Measurements from ENCODE around the gene FLOT2. TPM values are rescaled to one million over a fixed set of nuclear protein-coding genes. Genes with fewer than 3 reads are reported as not detected.
"Not testable (repeated sequence)": the region's sequence is repeated elsewhere in the genome, so short reads cannot be mapped to it uniquely, and the experiment has no call there.

FLOT2 gene
- total and polyA plus RNA-seq, 2 of the 8 experiments (the other 6 are each of a cell fraction or from before 2014, with no cell fraction given): 116 to 189 TPM

GRCh38 chr17:28848667-28849066, 48.9 kb downstream of the FLOT2 start:
- H3K9me3 ChIP-seq (ENCODE audit: insufficient read depth in 2 of 2, low read depth in 1 of 2, low read length in 1 of 2); H3K9ac ChIP-seq (replicated peaks in 1 of 4; ENCODE audit: extremely low read depth in 1 of 4, low read depth in 3 of 4, low read length in 3 of 4); H2AK5ac ChIP-seq (ENCODE audit: low read depth, low read length); H3K23me2 ChIP-seq (ENCODE audit: low read depth, low read length); H3K79me2 ChIP-seq (ENCODE audit: control insufficient read depth in 1 of 2, insufficient read depth in 2 of 2, low read length in 2 of 2); H3K4me3 ChIP-seq (ENCODE audit: extremely low read depth in 1 of 4, insufficient read depth in 2 of 4, low read depth in 3 of 4, low read length in 4 of 4); H3K18ac ChIP-seq (ENCODE audit: extremely low read depth, low read length); H3K56ac ChIP-seq (replicated peaks; ENCODE audit: insufficient read length, low read depth, low read length); H3K4ac ChIP-seq (replicated peaks; ENCODE audit: insufficient read length, low read depth, low read length); H2BK20ac ChIP-seq (ENCODE audit: low read length); H2BK15ac ChIP-seq (ENCODE audit: low read length); H3K36me3 ChIP-seq (ENCODE audit: control insufficient read depth in 2 of 4, insufficient read depth in 4 of 4, low read length in 3 of 4); H3K4me1 ChIP-seq (replicated peaks in 1 of 4; ENCODE audit: control insufficient read depth in 3 of 4, insufficient read depth in 4 of 4, low read length in 3 of 4); H3K4me2 ChIP-seq (ENCODE audit: insufficient read depth in 1 of 2, low read depth in 2 of 2, low read length in 2 of 2); H4K5ac ChIP-seq (ENCODE audit: insufficient read length, low read depth, low read length); H3K27ac ChIP-seq (ENCODE audit: low read depth, low read length); H3K23ac ChIP-seq (ENCODE audit: insufficient read length); H2AFZ ChIP-seq (ENCODE audit: low read length); H4K20me1 ChIP-seq (replicated peaks in 1 of 2; ENCODE audit: control insufficient read depth in 1 of 2, insufficient read depth in 2 of 2, low read length in 2 of 2); H2BK12ac ChIP-seq (ENCODE audit: low read depth, low read length); FAIRE-seq; H2BK5ac ChIP-seq (ENCODE audit: low read depth, low read length); H3K14ac ChIP-seq (ENCODE audit: insufficient read length); H3K79me1 ChIP-seq (ENCODE audit: low read depth, low read length); H4K8ac ChIP-seq (ENCODE audit: extremely low read depth, insufficient read depth, low read length); H3K27me3 ChIP-seq (replicated peaks in 1 of 4; ENCODE audit: control insufficient read depth in 3 of 4, extremely low read depth in 1 of 4, insufficient read depth in 3 of 4, low read length in 3 of 4); H4K91ac ChIP-seq (replicated peaks; ENCODE audit: insufficient read length, low read length); H2BK120ac ChIP-seq (replicated peaks; ENCODE audit: low read depth, low read length): not testable (repeated sequence)
- peak; percentile 28 to 48; a peak in 3 of 4 replicates for TF ChIP-seq RAD21 (IDR thresholded peaks at IDR 0.05 in 1 of 2, conservative IDR thresholded peaks at IDR 0.05 in 1 of 2; ENCODE audit: low read depth in 2 of 2, low read length in 2 of 2)
- TF ChIP-seq, protein P1, sequence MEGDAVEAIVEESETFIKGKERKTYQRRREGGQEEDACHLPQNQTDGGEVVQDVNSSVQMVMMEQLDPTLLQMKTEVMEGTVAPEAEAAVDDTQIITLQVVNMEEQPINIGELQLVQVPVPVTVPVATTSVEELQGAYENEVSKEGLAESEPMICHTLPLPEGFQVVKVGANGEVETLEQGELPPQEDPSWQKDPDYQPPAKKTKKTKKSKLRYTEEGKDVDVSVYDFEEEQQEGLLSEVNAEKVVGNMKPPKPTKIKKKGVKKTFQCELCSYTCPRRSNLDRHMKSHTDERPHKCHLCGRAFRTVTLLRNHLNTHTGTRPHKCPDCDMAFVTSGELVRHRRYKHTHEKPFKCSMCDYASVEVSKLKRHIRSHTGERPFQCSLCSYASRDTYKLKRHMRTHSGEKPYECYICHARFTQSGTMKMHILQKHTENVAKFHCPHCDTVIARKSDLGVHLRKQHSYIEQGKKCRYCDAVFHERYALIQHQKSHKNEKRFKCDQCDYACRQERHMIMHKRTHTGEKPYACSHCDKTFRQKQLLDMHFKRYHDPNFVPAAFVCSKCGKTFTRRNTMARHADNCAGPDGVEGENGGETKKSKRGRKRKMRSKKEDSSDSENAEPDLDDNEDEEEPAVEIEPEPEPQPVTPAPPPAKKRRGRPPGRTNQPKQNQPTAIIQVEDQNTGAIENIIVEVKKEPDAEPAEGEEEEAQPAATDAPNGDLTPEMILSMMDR (IDR thresholded peaks at IDR 0.05; ENCODE audit: control extremely low read depth in 1 of 3, insufficient read depth in 1 of 3, low read depth in 1 of 3, low read length in 3 of 3): peak; percentile 55 to 58 (median 56)
- ChIA-PET CTCF (ENCODE audit: partially characterized antibody) (interaction anchor here (0.6 to 5.3 kb wide), 43 partner anchors 9 to 148 kb away, joined by 3 to 34 read pairs (median 5); partner anchors contain the start of genes FLOT2 and NEK8), POLR2A (ENCODE audit: partially characterized antibody) (interaction anchor here (0.6 to 1.3 kb wide), 7 partner anchors 14 to 183 kb away, joined by 3 to 4 read pairs (median 3); partner anchors contain the start of gene FLOT2)
- peak in 1 of 2 experiments; percentile 76 for DNase-seq (ENCODE audit: low read depth in 1 of 2, low spot score in 2 of 2)
- WGBS, 2 experiments (ENCODE audit: extremely low coverage in 1 of 2, insufficient coverage in 1 of 2, insufficient read length in 1 of 2, insufficient replicate concordance in 2 of 2, low coverage in 1 of 2, low lambda C conversion rate in 2 of 2, missing lambda C conversion rate in 1 of 2): 67% methylated on average over 6 of the region's 15 CpGs; no CpG with 5 or more reads in 1 of the 2 experiments

All from H1 (cell line).